Measurements from ENCODE around the gene UBTD1.

Gene UBTD1

DNA sequence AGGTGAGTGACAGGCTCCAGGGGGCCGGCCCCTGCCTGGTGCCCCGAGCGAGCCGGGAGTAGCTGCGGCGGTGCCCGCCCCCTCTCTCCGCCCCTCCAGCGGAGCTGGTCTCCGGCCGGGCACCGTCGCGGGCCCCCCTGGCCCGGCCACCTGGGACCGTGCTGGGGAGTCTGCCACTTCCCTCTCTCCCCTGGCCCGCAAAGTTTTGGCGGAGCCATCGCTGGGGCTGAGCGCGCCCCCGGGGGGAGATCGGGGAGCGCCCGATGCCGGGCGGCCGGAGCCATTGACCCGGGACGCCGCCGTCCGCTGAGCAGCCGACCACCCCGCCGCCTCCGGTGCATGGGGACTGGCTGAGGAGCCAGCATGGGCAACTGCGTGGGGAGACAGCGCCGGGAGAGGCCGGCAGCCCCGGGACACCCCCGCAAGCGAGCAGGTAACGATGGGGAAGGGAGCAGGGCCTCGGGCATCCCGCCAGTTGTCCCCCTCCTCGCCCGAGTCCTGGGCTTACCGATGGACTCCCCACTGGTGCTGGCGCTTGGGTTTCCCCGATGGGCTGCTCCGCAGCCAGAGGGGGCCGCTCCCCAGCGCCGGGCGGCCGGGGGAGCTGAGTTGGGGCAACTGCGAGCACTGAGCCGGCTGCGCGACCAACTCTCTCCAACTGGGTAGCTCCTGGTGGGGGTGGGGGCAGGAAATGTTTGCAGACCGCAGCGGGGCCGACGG, at the start of gene UBTD1:
Gene UBTD1 (plus strand): TSS at position 84 of the 720 bp plus-strand sequence. CDS start 280 bp downstream, at position 364.
- TF ChIP-seq CTCF (IDR thresholded peaks at IDR 0.05; ENCODE audit: extremely low read depth, insufficient read depth, missing control alignments): no peak

DNA sequence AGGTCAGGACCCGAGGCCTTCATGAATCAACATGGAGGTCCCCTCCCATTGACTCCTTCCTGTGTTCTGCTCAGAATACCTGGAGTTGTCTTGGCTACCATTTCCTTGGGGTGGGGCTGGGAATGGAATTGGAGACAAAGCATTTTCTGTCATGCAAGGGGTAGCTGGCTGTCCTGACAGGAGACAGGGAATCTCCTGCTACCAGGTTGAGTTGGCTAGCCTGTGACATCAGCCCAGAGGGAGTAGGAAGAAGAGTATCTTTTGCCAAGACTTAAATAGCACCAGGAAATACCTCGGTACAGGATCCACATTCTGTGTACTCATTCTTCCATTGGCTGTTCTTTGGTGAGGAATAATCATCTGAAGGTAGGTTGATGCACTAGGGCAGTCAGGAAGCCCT, 47.9 kb upstream of the UBTD1 start:
- no peak for TF ChIP-seq CTCF (IDR thresholded peaks at IDR 0.05; ENCODE audit: extremely low read depth, insufficient read depth, missing control alignments)
- in situ Hi-C loops (cut with MboI; ENCODE audit: low pct_unique_long_range_greater_than_20kb, low sequenced_read_pairs, unreplicated experiment): no loop called here
- DNase-seq (ENCODE audit: low spot score): no peak

More for the DNA sequence above, at the start of gene UBTD1:
- in situ Hi-C loops (cut with MboI; ENCODE audit: low pct_unique_long_range_greater_than_20kb, low sequenced_read_pairs, unreplicated experiment): no loop called here
- DNase-seq (ENCODE audit: low spot score): no peak

GRCh38 chr10:97451605-97452004, 47.1 kb upstream of the UBTD1 start:
- no peak for DNase-seq (ENCODE audit: low spot score)
- in situ Hi-C loops (cut with MboI; ENCODE audit: low pct_unique_long_range_greater_than_20kb, low sequenced_read_pairs, unreplicated experiment): no loop called here
- no peak for TF ChIP-seq CTCF (IDR thresholded peaks at IDR 0.05; ENCODE audit: extremely low read depth, insufficient read depth, missing control alignments)

DNA sequence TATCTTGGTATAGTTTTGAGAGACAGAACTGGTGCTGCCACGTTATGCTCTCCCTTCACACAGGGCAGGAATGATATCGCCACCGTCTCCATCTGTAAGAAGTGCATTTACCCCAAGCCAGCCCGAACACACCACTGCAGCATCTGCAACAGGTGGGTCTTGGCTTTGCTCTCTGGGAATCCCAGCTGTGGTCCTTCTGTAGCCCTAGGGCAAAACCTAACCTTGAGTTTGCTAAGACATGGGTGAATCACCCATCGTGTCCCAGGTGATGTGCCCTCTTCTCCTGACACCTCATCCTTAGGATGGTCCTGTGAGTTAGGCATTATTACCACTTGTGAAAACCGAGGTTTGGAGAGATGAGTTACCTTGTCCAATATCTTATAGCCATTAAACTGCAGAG, 46.4 kb upstream of the UBTD1 start:
- DNase-seq (ENCODE audit: low spot score): no peak
- in situ Hi-C loops (cut with MboI; ENCODE audit: low pct_unique_long_range_greater_than_20kb, low sequenced_read_pairs, unreplicated experiment): no loop called here
- TF ChIP-seq CTCF (IDR thresholded peaks at IDR 0.05; ENCODE audit: extremely low read depth, insufficient read depth, missing control alignments): no peak

DNA sequence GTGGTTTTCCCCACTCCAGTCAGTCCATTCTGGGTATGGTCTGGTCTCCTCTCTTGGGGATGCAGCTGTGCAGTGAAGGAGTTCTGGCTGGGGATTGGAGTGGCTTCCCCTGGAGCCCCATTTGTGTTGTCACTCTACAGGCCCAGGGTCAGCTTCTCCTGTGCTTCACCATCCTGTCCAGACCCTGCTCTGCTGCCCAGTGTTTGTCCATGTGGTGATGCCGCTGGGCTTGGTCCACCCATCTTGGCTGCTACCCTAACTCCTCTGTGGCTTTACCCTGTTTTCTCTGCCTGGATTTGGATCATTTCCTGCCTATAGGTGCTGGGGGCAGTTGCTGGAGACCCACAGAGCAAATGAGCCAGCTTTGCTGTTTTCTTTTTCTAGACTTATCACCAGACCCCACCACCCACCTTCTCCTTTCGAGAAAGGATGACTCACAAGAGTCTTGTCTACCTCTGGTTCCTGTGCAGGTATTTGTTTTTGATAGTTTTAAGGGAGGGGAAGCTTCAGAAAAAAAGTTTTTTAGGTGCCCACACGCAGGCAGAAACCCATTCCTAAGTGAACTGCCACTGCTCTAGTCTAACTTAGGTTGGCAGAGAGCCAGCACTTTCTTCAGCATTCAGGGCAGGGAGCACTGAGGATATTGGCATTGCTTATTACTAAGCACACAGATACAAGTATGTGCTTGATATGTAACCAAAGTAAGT, 44.2 kb upstream of the UBTD1 start:
- no peak for DNase-seq (ENCODE audit: low spot score)
- in situ Hi-C loops (cut with MboI; ENCODE audit: low pct_unique_long_range_greater_than_20kb, low sequenced_read_pairs, unreplicated experiment): no loop called here

More for the DNA sequence above, 44.2 kb upstream of the UBTD1 start:
- no peak for TF ChIP-seq CTCF (IDR thresholded peaks at IDR 0.05; ENCODE audit: extremely low read depth, insufficient read depth, missing control alignments)
